Prostate gland (tissue), 2 donors: ENCODE data around the gene POLD2. TPM values are rescaled to one million over a fixed set of nuclear protein-coding genes. Genes with fewer than 3 reads are reported as not detected.

Experiments used
- DNase-seq: peaks from one replicate; pipeline ENCODE4 v3.0.0-alpha.2; 2019; ENCODE audit warnings: low spot score
- H3K27ac ChIP-seq, 2 donors: fragments of 200-600 bp; sonication (generic); 2 replicates each; pipeline ENCODE4 v1.5.1; 2017 to 2019
- H3K27me3 ChIP-seq: fragments of 200-600 bp; sonication (generic); replicated peaks from 2 replicates; pipeline ENCODE4 v1.5.1; 2019; ENCODE audit not compliant: insufficient read depth
- H3K36me3 ChIP-seq, 2 donors: fragments of 200-600 bp; sonication (generic); 1 replicate in 1 of 2; 2 replicates in 1 of 2; pipeline versions ENCODE4 v1.5.1 to v1.8.1; 2017 to 2019
- H3K4me1 ChIP-seq: fragments of 200-600 bp; sonication (generic); replicated peaks from 2 replicates; pipeline ENCODE4 v1.5.1; 2019
- H3K4me3 ChIP-seq, 2 donors: fragments of 200-600 bp; sonication (generic); 2 replicates each; pipeline ENCODE4 v1.5.1; 2017 to 2019
- H3K9me3 ChIP-seq: fragments of 200-600 bp; sonication (generic); 2 replicates; pipeline ENCODE4 v1.5.1; 2017
- CTCF ChIP-seq, 4 experiments: fragments of 200-600 bp in 2 of 4; fragments of 450-650 bp in 2 of 4; sonication (generic) in 2 of 4; IDR thresholded peaks; 1 replicate in 3 of 4; 2 replicates in 1 of 4; pipeline ENCODE4 v1.5.1; 2016 to 2019; ENCODE audit warnings: antibody characterized with exemption in 4 of 4, mild to moderate bottlenecking in 2 of 4, moderate library complexity in 2 of 4
- POLR2A ChIP-seq: fragments of 450-650 bp; IDR thresholded peaks from one replicate; pipeline ENCODE4 v1.6.1; 2016; ENCODE audit warnings: antibody characterized with exemption, mild to moderate bottlenecking
- POLR2AphosphoS5 ChIP-seq: sonication (generic); formaldehyde crosslinking; IDR thresholded peaks from one replicate; pipeline ENCODE4 v1.6.1; 2017; ENCODE audit warnings: antibody characterized with exemption
- WGBS: methylation state at CpG from one replicate; pipeline ENCODE4 v1.1.5; 2018; 5-methylcytosine and 5-hydroxymethylcytosine counted together
- intact Hi-C: fragments of 100-400 bp; cut with DNase I; formaldehyde crosslinking; loops from one replicate; pipeline ENCODE4 v1.14.2; 2022
- total RNA-seq, 2 donors: library from RNA; depleted of rRNA; stranded (reverse); fragments of >200 nt; gene quantifications; one replicate each; pipeline ENCODE4 v1.1.0, GENCODE V29; 2016

POLD2 gene
- total RNA-seq, 2 donors from 2014 or later: 53.1 to 65.9 TPM

- 85% methylated on average over 5 of the region's 5 CpGs for WGBS
- no peak for DNase-seq
- H3K9me3 ChIP-seq: no peaks in the 10 kb centered on the region
These were observed 36.7 kb upstream of the POLD2 start for GRCh38 chr7:44159824-44160630.

GRCh38 chr7:44158873-44159631, 35.7 kb upstream of the POLD2 start:
- TF ChIP-seq POLR2AphosphoS5 (no peak), POLR2A (no peak), CTCF (IDR thresholded peaks at IDR 0.05) (no peak)
- WGBS: 93% methylated on average over 12 of the region's 12 CpGs
- DNase-seq: no peak

More at GRCh38 chr7:44159824-44160630, 36.7 kb upstream of the POLD2 start:
- Histone ChIP-seq H3K36me3 (no peaks in the 10 kb centered on the region), H3K27me3 (no peaks in the 10 kb centered on the region), H3K4me1 (no peaks in the 10 kb centered on the region), H3K27ac (no peak overlapping the region), H3K4me3 (no peak overlapping the region)
- intact Hi-C loops: no loop called here
- no peak for TF ChIP-seq POLR2A
- no peak for TF ChIP-seq CTCF (IDR thresholded peaks at IDR 0.05)
- no peak for TF ChIP-seq POLR2AphosphoS5

GRCh38 chr7:44158096-44158872, 34.9 kb upstream of the POLD2 start:
- TF ChIP-seq CTCF (IDR thresholded peaks at IDR 0.05): no peak
- TF ChIP-seq POLR2AphosphoS5: no peak
- no peak for TF ChIP-seq POLR2A
- Histone ChIP-seq H3K4me3 (no peak overlapping the region), H3K27ac (no peak overlapping the region), H3K27me3 (no peaks in the 10 kb centered on the region), H3K4me1 (no peaks in the 10 kb centered on the region), H3K9me3 (no peaks in the 10 kb centered on the region), H3K36me3 (no peaks in the 10 kb centered on the region)
- intact Hi-C loops: no loop called here
- WGBS: 63% methylated on average over 10 of the region's 10 CpGs
- DNase-seq: no peak

More at GRCh38 chr7:44158873-44159631, 35.7 kb upstream of the POLD2 start:
- H3K4me3 ChIP-seq: no peak overlapping the region
- H3K4me1 ChIP-seq: no peaks in the 10 kb centered on the region
- H3K9me3 ChIP-seq: no peaks in the 10 kb centered on the region
- H3K27me3 ChIP-seq: no peaks in the 10 kb centered on the region
- no peaks in the 10 kb centered on the region for H3K36me3 ChIP-seq
- no peak overlapping the region for H3K27ac ChIP-seq
- intact Hi-C loops: no loop called here

GRCh38 chr7:44157116-44158080, 34.0 kb upstream of the POLD2 start:
- TF ChIP-seq POLR2AphosphoS5 (no peak), POLR2A (no peak), CTCF (IDR thresholded peaks at IDR 0.05) (no peak)
- no peaks in the 10 kb centered on the region for H3K9me3 ChIP-seq
- no peak for DNase-seq
- no peaks in the 10 kb centered on the region for H3K36me3 ChIP-seq
- WGBS: 83% methylated on average over 15 of the region's 15 CpGs
- H3K4me3 ChIP-seq: no peak overlapping the region
- intact Hi-C loops: no loop called here
- no peaks in the 10 kb centered on the region for H3K27me3 ChIP-seq
- no peaks in the 10 kb centered on the region for H3K4me1 ChIP-seq
- no peak overlapping the region for H3K27ac ChIP-seq
